Thymus (tissue), 11 donors: ENCODE data around the gene RTN4RL2. TPM values are rescaled to one million over a fixed set of nuclear protein-coding genes. Genes with fewer than 3 reads are reported as not detected.

Experiments
- DNase-seq, 9 donors: peaks; one replicate each; pipeline ENCODE4 v3.0.0-alpha.2; 2013; ENCODE audit warnings: low spot score in 9 of 9, low read depth in 6 of 9, missing footprints in 1 of 9
- H3K27ac ChIP-seq, 2 donors: one replicate each; pipeline ENCODE4 v1.5.1; 2013; ENCODE audit warnings: control low read depth in 1 of 2, low read depth in 1 of 2, low read length in 1 of 2, mild to moderate bottlenecking in 1 of 2, moderate library complexity in 1 of 2
- H3K27me3 ChIP-seq, 2 donors: one replicate each; pipeline ENCODE4 v1.5.1; 2013; ENCODE audit warnings: low read length in 1 of 2; ENCODE audit not compliant: control insufficient read depth in 2 of 2, insufficient read depth in 1 of 2
- H3K36me3 ChIP-seq, 2 donors: one replicate each; pipeline ENCODE4 v1.5.1; 2013; ENCODE audit warnings: low read length in 1 of 2, mild to moderate bottlenecking in 1 of 2, moderate library complexity in 1 of 2; ENCODE audit not compliant: control insufficient read depth in 2 of 2, insufficient read depth in 2 of 2
- H3K4me1 ChIP-seq, 2 donors: one replicate each; pipeline ENCODE4 v1.5.1; 2013; ENCODE audit warnings: low read length in 2 of 2; ENCODE audit not compliant: control insufficient read depth in 2 of 2, insufficient read depth in 2 of 2
- H3K4me3 ChIP-seq, 2 donors: one replicate each; pipeline ENCODE4 v1.5.1; 2013; ENCODE audit warnings: low read length in 2 of 2, control low read depth in 1 of 2, mild to moderate bottlenecking in 1 of 2
- H3K9me3 ChIP-seq, 2 donors: one replicate each; pipeline ENCODE4 v1.5.1; 2013; ENCODE audit warnings: low read length in 1 of 2, mild to moderate bottlenecking in 1 of 2; ENCODE audit not compliant: control insufficient read depth in 2 of 2, insufficient read depth in 1 of 2
- WGBS: extraction: QIAGEN DNeasy Blood & Tissue Kit; methylation state at CpG from one replicate; pipeline ENCODE4 v1.1.7; 2013; 5-methylcytosine and 5-hydroxymethylcytosine counted together
- polyA plus RNA-seq: library from polyadenylated mRNA; stranded (reverse); fragments of 200-250 nt; gene quantifications from one replicate; pipeline ENCODE4 v1.2.3, GENCODE V29; 2013
- total RNA-seq: library from RNA; stranded (reverse); fragments of 120-200 nt; gene quantifications from one replicate; pipeline ENCODE4 v1.2.4, GENCODE V29; 2013
- donor health status: healthy.

RTN4RL2 gene
- total and polyA plus RNA-seq, 2 donors = 0.42 to 1.4 TPM

GRCh38 chr11:57499983-57500461, 39.7 kb downstream of the RTN4RL2 start:
- no peak overlapping the region for H3K27ac ChIP-seq
- WGBS = 85% methylated on average over 12 of the region's 12 CpGs

DNA sequence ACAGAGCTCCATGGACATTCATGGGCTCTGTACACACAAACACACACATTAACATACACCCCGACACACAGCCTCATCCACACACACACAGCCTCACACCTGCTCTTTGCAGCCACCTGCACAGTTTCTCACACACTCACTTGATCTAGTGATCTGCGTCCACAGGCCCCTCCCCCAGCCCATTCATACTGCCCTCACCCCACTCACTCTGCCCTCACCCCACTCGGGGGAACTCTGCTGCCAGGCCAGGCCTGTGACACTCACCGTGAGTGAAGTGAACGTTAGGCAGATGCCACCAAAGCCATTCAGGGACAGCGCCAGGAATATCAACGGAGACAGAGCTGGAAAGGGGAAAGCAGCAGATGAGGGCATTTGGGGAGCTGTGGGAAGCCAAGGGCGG, 40.2 kb downstream of the RTN4RL2 start:
- Histone ChIP-seq H3K4me3 (no peak overlapping the region), H3K36me3 (no peaks in the 10 kb centered on the region), H3K27ac (no peak overlapping the region), H3K9me3 (no peaks in the 10 kb centered on the region), H3K4me1 (peaks cover 0 to 10% of the 10 kb centered on the region in 2 donors), H3K27me3 (no peaks in the 10 kb centered on the region)
- WGBS = 94% methylated on average over 8 of the region's 8 CpGs
- DNase-seq = no peak

More at GRCh38 chr11:57499983-57500461, 39.7 kb downstream of the RTN4RL2 start:
- Histone ChIP-seq H3K27me3 (no peaks in the 10 kb centered on the region), H3K4me1 (peaks cover 0 to 10% of the 10 kb centered on the region in 2 donors), H3K36me3 (no peaks in the 10 kb centered on the region), H3K4me3 (peak overlapping the region in 1 of 2 donors; percentile 12), H3K9me3 (no peaks in the 10 kb centered on the region)
- DNase-seq = no peak

DNA sequence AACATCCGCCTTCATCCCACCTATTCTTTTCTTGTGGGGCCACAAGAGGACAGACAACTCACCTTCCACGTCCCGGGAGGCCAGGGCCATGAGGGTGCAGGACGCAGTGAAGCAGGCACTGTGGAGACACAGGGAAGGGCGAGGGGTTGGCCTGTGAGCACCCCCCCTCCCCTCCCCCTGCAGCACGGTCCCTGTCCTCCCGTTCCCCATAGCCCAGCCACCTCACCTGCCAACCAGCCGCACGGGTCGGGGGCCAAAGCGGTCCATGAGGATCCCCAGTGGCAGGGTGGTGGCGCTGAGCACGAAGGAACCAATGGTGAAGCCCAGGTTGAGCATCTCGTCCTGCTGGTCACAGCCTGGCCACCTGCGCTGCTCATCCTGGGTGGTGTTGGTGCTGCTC, 40.6 kb downstream of the RTN4RL2 start:
- Histone ChIP-seq H3K4me3 (no peak overlapping the region), H3K36me3 (no peaks in the 10 kb centered on the region), H3K4me1 (peaks cover 0 to 10% of the 10 kb centered on the region in 2 donors), H3K27me3 (no peaks in the 10 kb centered on the region), H3K9me3 (no peaks in the 10 kb centered on the region), H3K27ac (no peak overlapping the region)
- no peak for DNase-seq
- 98% methylated on average over 15 of the region's 15 CpGs for WGBS

- Histone ChIP-seq H3K27me3 (no peaks in the 10 kb centered on the region), H3K36me3 (no peaks in the 10 kb centered on the region), H3K4me1 (peaks cover 0 to 10% of the 10 kb centered on the region in 2 donors), H3K27ac (no peak overlapping the region), H3K9me3 (no peaks in the 10 kb centered on the region), H3K4me3 (no peak overlapping the region)
- 98% methylated on average over 4 of the region's 4 CpGs for WGBS
- DNase-seq = no peak
Measured at GRCh38 chr11:57501953-57502352, 41.6 kb downstream of the RTN4RL2 start.

GRCh38 chr11:57502376-57502775, 42.0 kb downstream of the RTN4RL2 start:
- 90% methylated on average over 3 of the region's 3 CpGs for WGBS

GRCh38 chr11:57502870-57503269, 42.5 kb downstream of the RTN4RL2 start:
- H3K4me1 ChIP-seq = peaks cover 0 to 10% of the 10 kb centered on the region in 2 donors
- no peak overlapping the region for H3K4me3 ChIP-seq
- H3K36me3 ChIP-seq = no peaks in the 10 kb centered on the region
- H3K9me3 ChIP-seq = no peaks in the 10 kb centered on the region
- no peaks in the 10 kb centered on the region for H3K27me3 ChIP-seq
- no peak overlapping the region for H3K27ac ChIP-seq
- DNase-seq = no peak

More at GRCh38 chr11:57502376-57502775, 42.0 kb downstream of the RTN4RL2 start:
- Histone ChIP-seq H3K27me3 (no peaks in the 10 kb centered on the region), H3K27ac (no peak overlapping the region), H3K4me1 (peaks cover 0 to 10% of the 10 kb centered on the region in 2 donors), H3K9me3 (no peaks in the 10 kb centered on the region), H3K4me3 (no peak overlapping the region), H3K36me3 (no peaks in the 10 kb centered on the region)
- no peak for DNase-seq

DNA sequence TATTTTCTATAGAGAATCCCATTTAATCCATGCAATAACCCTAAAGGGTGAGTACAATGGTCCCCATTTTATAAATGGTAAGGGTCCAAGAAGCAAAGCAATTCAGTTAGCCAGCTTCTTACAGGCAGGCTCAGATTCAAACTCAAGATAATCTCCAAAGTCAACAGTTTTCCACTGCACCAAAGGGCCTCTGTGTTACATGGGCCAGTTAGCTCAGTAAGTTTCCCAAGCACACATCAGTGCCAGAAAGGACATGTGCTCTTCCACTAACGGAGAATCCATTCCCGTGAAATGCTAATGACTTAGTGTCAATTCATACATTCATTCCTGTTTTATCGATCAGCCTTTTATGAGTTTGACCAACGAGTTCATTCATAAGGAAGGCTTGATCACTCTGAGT, 44.2 kb downstream of the RTN4RL2 start:
- Histone ChIP-seq H3K27ac (no peak overlapping the region), H3K4me1 (peaks cover 0 to 7% of the 10 kb centered on the region in 2 donors), H3K4me3 (no peak overlapping the region), H3K27me3 (no peaks in the 10 kb centered on the region), H3K36me3 (no peaks in the 10 kb centered on the region), H3K9me3 (no peaks in the 10 kb centered on the region)
- no peak for DNase-seq
- WGBS = 97% methylated on average over 4 of the region's 4 CpGs

GRCh38 chr11:57506522-57506921, 46.2 kb downstream of the RTN4RL2 start:
- Histone ChIP-seq H3K4me1 (no peaks in the 10 kb centered on the region), H3K36me3 (no peaks in the 10 kb centered on the region), H3K4me3 (no peak overlapping the region), H3K9me3 (no peaks in the 10 kb centered on the region), H3K27me3 (no peaks in the 10 kb centered on the region), H3K27ac (no peak overlapping the region)
- no peak for DNase-seq
- WGBS = 98% methylated on average over 1 of the region's 1 CpG

GRCh38 chr11:57508341-57509170, 48.2 kb downstream of the RTN4RL2 start:
- no peaks in the 10 kb centered on the region for H3K4me1 ChIP-seq
- WGBS = 95% methylated on average over 7 of the region's 7 CpGs
- no peak overlapping the region for H3K4me3 ChIP-seq
- DNase-seq = no peak
- no peaks in the 10 kb centered on the region for H3K36me3 ChIP-seq
- H3K27me3 ChIP-seq = peaks cover 0 to 7% of the 10 kb centered on the region in 2 donors
- H3K9me3 ChIP-seq = no peaks in the 10 kb centered on the region
- no peak overlapping the region for H3K27ac ChIP-seq
